Central memory CD8-positive, alpha-beta T cell (primary cell): ENCODE measurements around the gene GRM7.

ENCODE experiments used
- ATAC-seq: fragments of 150-1000 bp; cut with Tn5 transposase; replicated peaks from 2 replicates; pipeline ENCODE4 v1.10.0; 2022; ENCODE audit warnings: mild to moderate bottlenecking, moderate FRiP score, moderate number of reproducible peaks; ENCODE audit not compliant: poor library complexity, severe bottlenecking; ENCODE audit errors: extremely low read depth
- DNase-seq, 2 donors: peaks; one replicate each; pipeline ENCODE4 v3.0.0; 2021; ENCODE audit warnings: low spot score in 2 of 2
- H3K27ac Mint-ChIP-seq: one replicate; pipeline ENCODE4 v1.8.0; 2022; ENCODE audit warnings: low read depth, mild to moderate bottlenecking, moderate library complexity, mixed read lengths
- H3K27me3 Mint-ChIP-seq: one replicate; pipeline ENCODE4 v1.8.0; 2022; ENCODE audit warnings: mixed read lengths
- H3K36me3 Mint-ChIP-seq: one replicate; pipeline ENCODE4 v1.8.0; 2022; ENCODE audit warnings: mild to moderate bottlenecking, moderate library complexity, mixed read lengths; ENCODE audit not compliant: insufficient read depth
- H3K4me1 Mint-ChIP-seq: one replicate; pipeline ENCODE4 v1.8.0; 2022; ENCODE audit warnings: mixed read lengths
- H3K4me3 Mint-ChIP-seq: one replicate; pipeline ENCODE4 v1.8.0; 2022; ENCODE audit warnings: mild to moderate bottlenecking, moderate library complexity, mixed read lengths
- H3K9me3 Mint-ChIP-seq: one replicate; pipeline ENCODE4 v1.8.0; 2022; ENCODE audit warnings: mixed read lengths

GRM7 gene

DNA sequence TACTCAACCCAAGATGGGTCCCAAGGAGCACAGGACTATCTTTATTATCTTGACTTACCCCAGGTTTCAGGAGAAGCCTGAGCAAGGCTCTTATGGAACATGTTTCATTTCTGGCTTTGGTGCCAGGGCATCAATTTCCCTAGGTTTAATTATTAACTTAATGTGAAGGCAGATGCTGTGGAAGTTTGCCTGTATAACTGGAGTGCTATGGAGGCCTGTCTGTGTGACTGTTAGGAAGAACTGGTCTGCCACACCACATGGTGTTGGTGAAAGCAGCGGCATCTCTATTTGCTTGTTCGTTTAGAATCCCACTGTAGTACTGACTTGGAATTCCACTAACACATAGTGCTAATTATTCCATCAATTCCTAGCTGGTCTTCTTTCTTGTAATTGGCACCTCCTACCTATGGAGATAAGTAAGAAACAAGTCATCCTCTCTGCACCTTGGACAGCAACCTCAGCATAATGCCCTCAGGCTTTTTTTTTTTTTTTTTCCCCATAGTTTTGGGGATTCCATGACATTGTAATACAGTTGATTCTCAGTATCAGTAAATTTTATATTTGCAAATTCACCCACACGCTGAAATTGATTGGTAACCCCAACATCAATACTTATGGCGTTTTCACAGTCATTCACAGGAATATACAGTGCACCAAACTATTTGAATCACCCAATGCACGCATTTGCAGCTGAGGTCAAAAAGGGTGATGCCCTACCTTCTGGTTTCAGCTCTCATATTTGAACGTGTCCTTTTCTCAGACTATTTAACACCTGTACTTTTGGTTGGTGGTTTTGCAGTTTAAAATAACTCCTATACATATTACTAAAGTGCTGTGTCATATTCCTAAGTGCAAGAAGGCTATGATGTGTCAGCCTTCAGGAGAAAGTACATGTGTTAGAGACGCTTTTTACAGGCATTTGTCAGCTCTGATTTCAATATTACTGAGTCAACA lies 867.9 kb downstream of the GRM7 start:
- Mint-ChIP-seq H3K9me3 (peaks cover 4% of the 10 kb centered on the region), H3K4me1 (no peaks in the 10 kb centered on the region), H3K36me3 (peaks cover 2% of the 10 kb centered on the region), H3K4me3 (no peak overlapping the region), H3K27ac (no peak overlapping the region), H3K27me3 (no peaks in the 10 kb centered on the region)
- ATAC-seq (no peak), DNase-seq (no peak)

DNA sequence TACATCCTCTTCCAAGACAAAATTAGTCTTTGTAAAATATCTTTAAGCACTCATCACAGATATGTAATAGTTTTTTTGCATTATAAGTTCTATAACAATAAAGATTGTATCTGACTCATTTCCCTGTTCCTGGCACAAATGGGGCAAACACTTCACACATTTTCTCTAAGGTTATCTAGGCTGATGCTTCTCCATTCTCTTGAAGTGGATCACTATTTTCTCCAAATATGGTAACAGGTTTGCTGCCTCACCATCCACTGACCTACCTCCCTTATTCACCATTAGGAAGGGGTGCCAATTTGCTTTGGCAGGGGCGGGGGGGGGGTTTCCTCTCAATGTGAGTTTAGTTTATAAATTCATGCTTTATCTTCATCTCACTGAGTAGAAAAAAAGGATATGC lies 873.0 kb downstream of the GRM7 start:
- no peak for ATAC-seq
- Mint-ChIP-seq H3K4me3 (no peak overlapping the region), H3K4me1 (no peaks in the 10 kb centered on the region), H3K9me3 (peaks cover 11% of the 10 kb centered on the region), H3K27me3 (no peaks in the 10 kb centered on the region), H3K36me3 (peaks cover 2% of the 10 kb centered on the region), H3K27ac (no peak overlapping the region)
- DNase-seq = no peak

DNA sequence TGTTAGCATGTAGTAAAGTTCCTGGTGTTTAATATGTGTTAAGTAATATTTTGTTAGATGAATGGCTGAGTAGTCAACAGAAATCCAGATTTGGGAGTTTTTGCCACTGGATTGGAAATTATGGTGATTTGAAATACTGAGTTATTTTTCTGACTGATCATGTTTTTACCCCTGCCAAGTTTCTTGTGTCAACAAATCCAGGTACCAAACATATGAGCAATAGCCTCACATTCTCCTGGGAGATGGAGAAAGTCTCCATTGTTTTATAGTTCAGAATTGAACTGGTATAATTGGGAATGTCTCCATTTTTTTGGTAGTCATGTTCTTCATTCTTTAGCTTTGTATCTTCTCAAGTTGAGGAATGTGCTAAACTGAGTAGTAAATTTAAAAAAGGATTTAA lies 873.5 kb downstream of the GRM7 start:
- Mint-ChIP-seq H3K9me3 (peaks cover 11% of the 10 kb centered on the region), H3K4me3 (no peak overlapping the region), H3K36me3 (peaks cover 2% of the 10 kb centered on the region), H3K4me1 (no peaks in the 10 kb centered on the region), H3K27me3 (no peaks in the 10 kb centered on the region), H3K27ac (no peak overlapping the region)
- DNase-seq = no peak
- no peak for ATAC-seq

DNA sequence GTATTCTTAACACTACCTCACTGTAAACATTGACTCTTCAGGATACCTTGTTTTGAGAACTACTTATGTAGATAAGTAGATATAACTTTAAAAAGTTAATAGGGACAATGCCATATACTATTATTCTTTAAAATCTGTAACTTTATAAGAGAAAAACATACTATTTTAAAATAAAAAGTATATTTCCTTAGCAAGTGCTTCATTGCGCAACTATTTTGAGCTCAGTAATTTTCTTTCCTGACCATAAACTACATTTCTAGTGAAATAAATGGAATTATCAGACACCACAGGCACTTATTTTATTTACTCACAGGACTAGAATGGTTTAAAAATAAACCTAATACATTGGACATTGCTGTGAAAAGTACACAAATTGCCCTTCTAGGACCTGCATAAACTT lies 876.3 kb downstream of the GRM7 start:
- no peak overlapping the region for H3K4me3 Mint-ChIP-seq
- ATAC-seq = no peak
- H3K27me3 Mint-ChIP-seq = no peaks in the 10 kb centered on the region
- peaks cover 11% of the 10 kb centered on the region for H3K9me3 Mint-ChIP-seq
- H3K4me1 Mint-ChIP-seq = no peaks in the 10 kb centered on the region
- no peak overlapping the region for H3K27ac Mint-ChIP-seq
- no peak for DNase-seq
- H3K36me3 Mint-ChIP-seq = no peaks in the 10 kb centered on the region

DNA sequence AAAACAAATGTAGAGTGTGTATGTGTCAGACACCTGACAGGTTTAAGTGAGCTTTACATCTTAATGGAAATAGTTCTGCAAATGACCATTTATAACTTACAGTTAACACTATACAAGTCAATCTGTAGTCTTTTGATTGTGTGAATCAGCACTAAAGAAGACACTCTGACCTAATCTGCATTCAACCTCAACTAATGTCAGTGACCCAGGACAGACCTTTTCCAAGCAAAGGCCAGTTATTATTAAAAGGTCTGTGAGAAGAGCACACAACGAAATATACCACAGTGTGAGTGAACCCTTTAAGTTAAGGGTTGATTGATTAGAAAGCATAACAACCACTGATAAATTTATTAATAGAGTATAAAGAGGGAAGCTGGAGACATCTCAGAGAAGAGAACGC lies 878.8 kb downstream of the GRM7 start:
- no peaks in the 10 kb centered on the region for H3K27me3 Mint-ChIP-seq
- DNase-seq = no peak
- no peak for ATAC-seq
- H3K4me3 Mint-ChIP-seq = no peak overlapping the region
- H3K4me1 Mint-ChIP-seq = no peaks in the 10 kb centered on the region
- no peaks in the 10 kb centered on the region for H3K36me3 Mint-ChIP-seq
- H3K9me3 Mint-ChIP-seq = peaks cover 5% of the 10 kb centered on the region
- no peak overlapping the region for H3K27ac Mint-ChIP-seq

DNA sequence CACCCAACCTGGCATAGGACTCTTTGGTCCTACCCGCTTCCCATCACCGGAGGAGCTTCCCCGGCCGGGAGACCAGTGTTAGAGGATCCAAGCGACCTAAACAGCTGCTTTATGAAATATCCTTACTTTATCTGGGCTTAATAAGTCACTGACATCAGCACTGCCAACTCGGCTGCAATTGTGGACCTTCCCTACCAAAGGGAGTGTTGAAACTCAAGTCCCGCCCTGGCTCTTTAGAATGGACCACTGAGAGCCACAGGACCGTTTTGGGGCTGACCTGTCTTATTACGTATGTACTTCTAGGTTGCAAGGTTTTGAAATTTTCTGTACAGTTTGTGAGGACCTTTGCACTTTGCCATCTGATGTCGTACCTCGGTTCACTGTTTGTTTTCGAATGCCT lies 879.5 kb downstream of the GRM7 start:
- ATAC-seq (no peak), DNase-seq (no peak)
- no peaks in the 10 kb centered on the region for H3K27me3 Mint-ChIP-seq
- no peaks in the 10 kb centered on the region for H3K4me1 Mint-ChIP-seq
- no peak overlapping the region for H3K27ac Mint-ChIP-seq
- H3K9me3 Mint-ChIP-seq = peaks cover 5% of the 10 kb centered on the region
- H3K36me3 Mint-ChIP-seq = no peaks in the 10 kb centered on the region
- H3K4me3 Mint-ChIP-seq = no peak overlapping the region

DNA sequence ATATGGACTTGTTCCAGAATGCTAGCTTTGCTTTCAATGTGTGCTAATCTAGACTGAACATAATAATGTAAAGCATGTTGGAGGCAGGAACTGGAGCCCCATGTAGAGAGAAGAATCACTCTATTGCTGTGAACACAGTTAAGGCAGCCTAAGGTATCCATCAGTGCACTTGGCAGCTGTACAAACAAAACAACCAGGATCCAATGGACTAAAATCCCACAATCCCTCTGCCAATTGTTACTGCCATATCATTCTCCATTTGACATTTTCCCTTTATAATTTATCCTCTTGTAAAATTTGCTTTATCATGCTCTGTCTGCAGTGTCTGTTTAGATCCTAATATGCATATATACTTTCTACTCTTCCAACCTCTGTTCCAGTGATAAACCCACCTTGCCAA lies 883.9 kb downstream of the GRM7 start:
- no peak overlapping the region for H3K27ac Mint-ChIP-seq
- ATAC-seq (no peak), DNase-seq (no peak)
- H3K36me3 Mint-ChIP-seq = no peaks in the 10 kb centered on the region
- no peaks in the 10 kb centered on the region for H3K27me3 Mint-ChIP-seq
- H3K4me3 Mint-ChIP-seq = no peak overlapping the region
- peaks cover 6% of the 10 kb centered on the region for H3K9me3 Mint-ChIP-seq
- H3K4me1 Mint-ChIP-seq = no peaks in the 10 kb centered on the region

DNA sequence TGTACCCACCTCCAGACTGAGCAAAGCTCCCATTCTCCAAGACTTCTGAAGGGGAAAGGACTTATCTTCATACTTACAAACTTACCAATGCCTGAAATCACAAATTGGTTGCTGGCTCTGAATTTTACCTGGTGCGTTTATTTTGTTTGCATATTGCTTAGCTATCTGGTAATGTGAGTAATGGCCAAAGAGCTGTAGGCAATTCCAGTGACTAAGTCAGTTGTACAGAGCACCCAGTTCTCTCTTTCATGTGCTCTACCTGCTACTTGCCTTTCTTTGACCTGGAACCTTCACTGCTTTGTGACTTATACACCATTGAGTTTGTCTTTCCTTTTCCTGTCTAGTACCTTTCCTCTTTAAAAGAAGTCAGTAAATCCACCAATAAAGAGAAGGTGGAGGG lies 884.8 kb downstream of the GRM7 start:
- Mint-ChIP-seq H3K4me1 (no peaks in the 10 kb centered on the region), H3K36me3 (no peaks in the 10 kb centered on the region), H3K27ac (no peak overlapping the region), H3K4me3 (no peak overlapping the region), H3K9me3 (peaks cover 6% of the 10 kb centered on the region), H3K27me3 (no peaks in the 10 kb centered on the region)
- ATAC-seq (no peak), DNase-seq (no peak)

DNA sequence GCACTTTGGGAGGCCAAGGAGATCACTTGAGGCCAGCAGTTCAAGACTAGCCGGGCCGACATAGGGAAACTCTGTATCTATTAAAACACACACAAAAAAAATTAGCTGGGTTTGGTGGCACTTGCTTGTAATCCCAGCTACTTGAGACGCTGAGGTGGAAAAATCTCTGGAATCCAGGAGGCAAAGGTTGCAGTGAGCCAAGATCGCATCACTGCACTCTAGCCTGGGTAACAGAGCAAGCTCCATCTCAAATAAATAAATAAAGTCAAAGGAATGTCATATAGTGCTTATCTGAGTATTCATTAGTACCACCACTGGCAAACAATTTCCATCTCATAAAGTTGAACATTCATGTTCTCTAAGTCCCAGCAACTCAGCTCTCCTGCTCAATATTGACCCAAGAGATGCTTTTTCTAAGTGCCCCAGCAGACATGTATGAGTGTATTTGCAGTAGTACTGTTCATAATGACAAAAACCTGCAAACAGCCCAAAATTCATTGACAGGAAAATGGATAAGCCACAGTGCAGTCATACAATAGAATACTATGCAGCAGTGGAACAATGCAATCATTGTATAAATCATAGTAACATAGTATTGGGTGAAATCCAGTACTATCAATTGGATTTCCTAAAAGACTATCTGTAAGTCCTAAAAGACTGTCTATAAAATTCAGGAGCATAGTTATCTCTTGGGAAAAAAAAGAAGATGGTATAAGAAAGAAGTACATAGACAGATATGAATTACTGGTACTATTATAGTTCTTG lies 889.2 kb downstream of the GRM7 start:
- ATAC-seq = no peak
- H3K4me1 Mint-ChIP-seq = no peaks in the 10 kb centered on the region
- no peak overlapping the region for H3K27ac Mint-ChIP-seq
- H3K4me3 Mint-ChIP-seq = no peak overlapping the region
- H3K27me3 Mint-ChIP-seq = no peaks in the 10 kb centered on the region
- peaks cover 6% of the 10 kb centered on the region for H3K9me3 Mint-ChIP-seq
- no peaks in the 10 kb centered on the region for H3K36me3 Mint-ChIP-seq
- DNase-seq = no peak

DNA sequence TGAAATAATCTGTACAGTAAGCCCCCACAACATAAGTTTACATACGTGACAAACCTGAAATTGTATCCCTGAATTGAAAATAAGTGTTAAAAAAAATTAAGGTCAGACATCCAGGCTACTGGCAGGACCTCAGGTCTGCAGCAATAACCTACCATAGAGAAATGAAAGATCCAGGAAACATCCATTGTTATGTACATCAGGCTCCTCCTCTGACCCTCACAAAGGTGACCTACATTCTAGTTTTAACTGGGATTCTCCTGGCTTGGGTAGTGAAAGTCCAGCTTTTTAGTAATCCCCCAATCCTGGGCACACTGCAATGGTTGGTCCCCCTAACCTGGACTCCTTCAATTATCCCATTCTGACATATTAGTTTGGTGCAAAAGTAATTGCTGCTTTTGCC lies 891.1 kb downstream of the GRM7 start:
- DNase-seq = no peak
- no peak overlapping the region for H3K4me3 Mint-ChIP-seq
- H3K9me3 Mint-ChIP-seq = peaks cover 1% of the 10 kb centered on the region
- no peaks in the 10 kb centered on the region for H3K4me1 Mint-ChIP-seq
- no peak for ATAC-seq
- no peaks in the 10 kb centered on the region for H3K27me3 Mint-ChIP-seq
- no peak overlapping the region for H3K27ac Mint-ChIP-seq
- no peaks in the 10 kb centered on the region for H3K36me3 Mint-ChIP-seq

DNA sequence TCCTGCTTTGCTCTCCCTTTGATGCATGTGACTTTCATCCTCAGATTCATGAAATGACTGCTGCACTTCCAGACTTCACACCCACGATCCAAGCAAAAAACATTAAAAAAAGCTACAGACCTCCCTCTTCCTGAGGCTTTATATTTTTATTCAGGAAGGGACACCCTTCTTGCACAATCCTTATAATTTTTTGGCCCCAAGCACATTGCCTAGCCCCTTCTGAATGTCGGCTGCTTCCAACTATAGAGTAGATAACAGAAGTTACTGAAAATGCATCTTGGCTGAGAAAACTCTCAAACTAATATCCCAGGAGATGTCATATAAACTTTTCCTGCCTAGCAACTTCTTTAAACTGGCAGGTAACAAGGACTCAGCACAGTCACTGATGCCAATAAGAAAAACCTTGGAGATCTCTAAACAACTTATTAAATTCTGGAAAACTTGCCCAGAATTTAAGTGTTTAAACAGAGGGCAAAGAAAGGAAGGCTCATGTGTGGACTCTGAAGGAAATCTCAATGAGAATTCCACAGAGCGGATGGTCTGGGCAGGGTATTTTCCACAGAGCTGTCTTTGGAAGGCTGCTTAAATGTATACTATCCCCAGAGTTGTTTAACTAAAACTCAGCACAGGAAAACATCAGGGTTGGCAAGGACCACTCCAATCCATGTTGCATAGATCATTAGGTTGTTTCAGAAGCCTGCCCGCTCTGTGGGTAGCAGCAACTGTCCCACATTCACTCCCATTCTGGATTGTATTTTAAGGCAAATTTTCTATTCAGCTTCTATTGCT lies 893.9 kb downstream of the GRM7 start:
- ATAC-seq = no peak
- H3K27ac Mint-ChIP-seq = no peak overlapping the region
- H3K36me3 Mint-ChIP-seq = peaks cover 2% of the 10 kb centered on the region
- H3K4me3 Mint-ChIP-seq = no peak overlapping the region
- no peaks in the 10 kb centered on the region for H3K4me1 Mint-ChIP-seq
- no peaks in the 10 kb centered on the region for H3K9me3 Mint-ChIP-seq
- DNase-seq = no peak
- H3K27me3 Mint-ChIP-seq = no peaks in the 10 kb centered on the region

DNA sequence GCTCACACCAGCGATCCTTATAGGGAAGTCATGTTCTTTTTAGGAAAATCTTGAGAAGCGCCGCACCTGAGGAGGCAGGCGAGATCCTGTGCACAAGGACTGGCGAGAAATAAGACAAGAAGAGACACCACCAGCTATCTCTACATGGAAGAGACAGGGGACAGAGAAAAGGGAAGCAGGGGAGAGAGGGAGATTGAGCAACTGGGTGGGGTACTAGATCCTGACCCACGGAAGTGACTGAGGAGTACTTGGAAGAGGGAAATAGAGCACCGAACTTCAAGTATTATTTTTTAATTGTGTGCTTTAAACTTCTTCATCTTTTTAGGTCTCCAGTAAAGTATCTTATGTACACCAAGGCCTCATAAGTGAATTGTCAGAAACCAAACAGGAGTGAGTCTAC lies 898.7 kb downstream of the GRM7 start:
- DNase-seq = no peak
- Mint-ChIP-seq H3K27ac (no peak overlapping the region), H3K9me3 (no peaks in the 10 kb centered on the region), H3K27me3 (no peaks in the 10 kb centered on the region), H3K36me3 (peaks cover 2% of the 10 kb centered on the region), H3K4me3 (no peak overlapping the region), H3K4me1 (no peaks in the 10 kb centered on the region)
- ATAC-seq = no peak
